SK-N-SH (cell line): Measurements from ENCODE around the gene PLEKHM2. TPM values are rescaled to one million over a fixed set of nuclear protein-coding genes. Genes with fewer than 3 reads are reported as not detected.

ENCODE experiments used
- CTCF ChIA-PET: fragments of 300-600, 350-600 bp; formaldehyde crosslinking; extraction: SDS; loops from one replicate; lab custom pipeline; 2021; lab: Yijun Ruan, JAX
- POLR2A ChIA-PET: fragments of 350-600 bp; sonication (Branson Sonifier 250); formaldehyde crosslinking; extraction: SDS; loops from one replicate; lab custom pipeline; 2020; ENCODE audit warnings: antibody characterized with exemption, inconsistent platforms; lab: Yijun Ruan, JAX
- DNase-seq: peaks from one replicate; pipeline ENCODE4 v3.0.0; 2012
- H2AFZ ChIP-seq: fragments of 200-600 bp; sonication (generic); 2 replicates; pipeline ENCODE4 v1.8.1; 2016; ENCODE audit warnings: antibody characterized with exemption, mild to moderate bottlenecking, low read depth
- H3F3A ChIP-seq: fragments of 200-600 bp; sonication (generic); replicated peaks from 2 replicates; pipeline ENCODE3; 2016; ENCODE audit warnings: antibody characterized with exemption, mild to moderate bottlenecking; ENCODE audit not compliant: insufficient read depth
- H3K27ac ChIP-seq, 2 experiments: fragments of 200-500 bp in 1 of 2; fragments of 200-600 bp in 1 of 2; sonication (Bioruptor generic) in 1 of 2; sonication (generic), shearing (Covaris generic) in 1 of 2; 2 replicates each; pipeline versions ENCODE4 v1.5.1 to v1.6.1; 2014 to 2016; ENCODE audit warnings: low read depth in 2 of 2, inconsistent platforms in 1 of 2, low read length in 1 of 2, mild to moderate bottlenecking in 1 of 2, mixed read lengths in 1 of 2
- H3K27me3 ChIP-seq: fragments of 200-600 bp; sonication (generic), shearing (Covaris generic); 2 replicates; pipeline ENCODE4 v1.6.1; 2016; ENCODE audit warnings: mixed run types; ENCODE audit not compliant: insufficient read depth
- H3K36me3 ChIP-seq, 2 experiments: fragments of 200-500 bp in 1 of 2; fragments of 200-600 bp in 1 of 2; sonication (Bioruptor generic) in 1 of 2; sonication (generic) in 1 of 2; replicated peaks in 1 of 2; 2 replicates each; pipeline versions ENCODE3 to v1.5.1; 2014 to 2016; ENCODE audit warnings: low read length in 1 of 2, mild to moderate bottlenecking in 1 of 2; ENCODE audit not compliant: insufficient read depth in 2 of 2, control insufficient read depth in 1 of 2
- H3K4me1 ChIP-seq, 2 experiments: fragments of 200-500 bp in 1 of 2; fragments of 200-600 bp in 1 of 2; sonication (Bioruptor generic) in 1 of 2; sonication (generic), shearing (Covaris generic) in 1 of 2; 2 replicates each; pipeline versions ENCODE4 v1.5.1 to v1.6.1; 2014 to 2016; ENCODE audit warnings: low read depth in 1 of 2, low read length in 1 of 2, mixed run types in 1 of 2; ENCODE audit not compliant: insufficient read depth in 2 of 2, control insufficient read depth in 1 of 2
- H3K4me2 ChIP-seq: fragments of 200-600 bp; sonication (generic), shearing (Covaris generic); 2 replicates; pipeline ENCODE4 v1.6.1; 2017; ENCODE audit warnings: mixed run types
- H3K4me3 ChIP-seq, 2 experiments: fragments of 200-500 bp in 1 of 2; fragments of 200-600 bp in 1 of 2; sonication (Bioruptor generic) in 1 of 2; sonication (generic), shearing (Covaris generic) in 1 of 2; 2 replicates each; pipeline versions ENCODE4 v1.5.1 to v1.8.1; 2014 to 2016; ENCODE audit warnings: low read depth in 2 of 2, inconsistent platforms in 1 of 2, low read length in 1 of 2, mild to moderate bottlenecking in 1 of 2, mixed read lengths in 1 of 2, moderate library complexity in 1 of 2
- H3K79me2 ChIP-seq: fragments of 200-600 bp; sonication (generic); 2 replicates; pipeline ENCODE4 v1.8.1; 2017; ENCODE audit warnings: mild to moderate bottlenecking; ENCODE audit not compliant: insufficient read depth
- H3K9ac ChIP-seq: fragments of 200-600 bp; sonication (generic); 2 replicates; pipeline ENCODE4 v1.6.1; 2017; ENCODE audit warnings: mixed run types
- H3K9me2 ChIP-seq: fragments of 200-600 bp; sonication (generic); 2 replicates; pipeline ENCODE4 v1.6.1; 2017; ENCODE audit warnings: mixed run types
- H3K9me3 ChIP-seq: fragments of 200-600 bp; sonication (generic); 2 replicates; pipeline ENCODE4 v1.6.1; 2017; ENCODE audit warnings: mixed run types, mild to moderate bottlenecking, moderate library complexity
- H4K20me1 ChIP-seq: fragments of 200-600 bp; sonication (generic); 2 replicates; pipeline ENCODE4 v1.6.1; 2017; ENCODE audit warnings: mild to moderate bottlenecking, mixed run types; ENCODE audit not compliant: insufficient read depth
- EZH2phosphoT487 ChIP-seq: fragments of 200-600 bp; sonication (generic); IDR thresholded peaks from 2 replicates; pipeline ENCODE4 v1.6.1; 2017; ENCODE audit warnings: low read depth, mixed run types, mild to moderate bottlenecking, antibody characterized with exemption, moderate library complexity, borderline replicate concordance
- FOSL2 ChIP-seq: IDR thresholded peaks from 2 replicates; pipeline ENCODE4 v1.4.0; 2012; ENCODE audit warnings: low read depth, mild to moderate bottlenecking, moderate library complexity, borderline replicate concordance
- GABPA ChIP-seq: IDR thresholded peaks from 2 replicates; pipeline ENCODE4 v1.4.0; 2012; ENCODE audit warnings: low read depth, mild to moderate bottlenecking
- GATA2 ChIP-seq: sonication (generic); formaldehyde crosslinking; IDR thresholded peaks from 2 replicates; pipeline ENCODE4 v1.5.0; 2020; ENCODE audit warnings: mild to moderate bottlenecking, missing genetic modification reagents
- NFIC ChIP-seq: IDR thresholded peaks from 2 replicates; pipeline ENCODE4 v1.4.0; 2012; ENCODE audit warnings: borderline replicate concordance
- POLR2AphosphoS5 ChIP-seq: IDR thresholded peaks from 2 replicates; pipeline ENCODE4 v1.6.1; 2012; ENCODE audit warnings: low read depth, low read length
- RCOR1 ChIP-seq: fragments of 150-350 bp; IDR thresholded peaks from 2 replicates; pipeline ENCODE4 v1.6.1; 2017; ENCODE audit warnings: antibody characterized with exemption, low read length
- TCF12 ChIP-seq: IDR thresholded peaks from 2 replicates; pipeline ENCODE4 v1.4.0; 2012
- TEAD4 ChIP-seq: IDR thresholded peaks from 2 replicates; pipeline ENCODE4 v1.4.0; 2012; ENCODE audit warnings: mild to moderate bottlenecking, borderline replicate concordance; ENCODE audit not compliant: insufficient read depth
- YY1 ChIP-seq: IDR thresholded peaks from 2 replicates; pipeline ENCODE4 v1.4.0; 2012; ENCODE audit warnings: low read depth, mild to moderate bottlenecking
- WGBS: methylation state at CpG from one replicate; pipeline ENCODE4 v1.1.6; 2017; ENCODE audit warnings: low lambda C conversion rate; 5-methylcytosine and 5-hydroxymethylcytosine counted together
- polyA plus RNA-seq, 3 experiments: library from polyadenylated mRNA; depleted of rRNA; stranded (reverse); fragments of >200 nt; gene quantifications; 2 replicates each; pipeline ENCODE4 v1.2.3, GENCODE V29; 2012
- TF ChIP-seq, protein P1 (sequence below): IDR thresholded peaks from 2 replicates; pipeline ENCODE4 v1.4.0; 2012; ENCODE audit warnings: low read depth, borderline replicate concordance
- TF ChIP-seq, protein P2 (sequence below): fragments of 150-350 bp; IDR thresholded peaks from 2 replicates; pipeline ENCODE4 v1.6.1; 2016; ENCODE audit warnings: mild to moderate bottlenecking, low read depth, low read length
- TF ChIP-seq, protein P3 (sequence below): IDR thresholded peaks from 2 replicates; pipeline ENCODE4 v1.4.0; 2012; ENCODE audit warnings: low read depth
- TF ChIP-seq, protein P4 (sequence below): fragments of 150-350 bp; IDR thresholded peaks from 2 replicates; pipeline ENCODE4 v1.6.1; 2017; ENCODE audit warnings: antibody characterized with exemption, low read length, low read depth, borderline replicate concordance
- TF ChIP-seq, protein P5 (sequence below): IDR thresholded peaks from 2 replicates; pipeline ENCODE4 v1.4.0; 2012; ENCODE audit warnings: low read depth, borderline replicate concordance

The PLEKHM2 gene
- polyA plus RNA-seq, 1 of the 3 experiments (the other 2 are of a cell fraction): 38.9 TPM

DNA sequence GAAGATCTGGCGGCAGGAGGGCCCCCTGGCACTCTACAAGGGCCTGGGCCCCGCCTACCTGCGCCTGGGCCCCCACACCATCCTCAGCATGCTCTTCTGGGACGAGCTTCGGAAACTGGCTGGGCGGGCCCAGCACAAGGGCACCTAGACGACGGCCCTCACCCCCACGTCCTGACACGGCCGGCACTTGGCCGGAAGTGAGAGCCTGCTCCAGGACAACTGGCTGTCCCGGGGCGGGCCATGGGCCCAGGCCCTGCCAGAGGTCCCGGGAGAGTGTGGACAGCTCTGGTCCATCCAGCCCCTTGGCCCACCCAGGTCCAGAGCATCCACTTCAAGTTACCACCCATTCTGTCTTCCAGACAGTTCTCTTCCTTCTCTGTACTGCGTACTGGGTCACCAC, 55.1 kb downstream of the PLEKHM2 start:
- ChIA-PET CTCF (interaction anchor here (0.9 to 2.9 kb wide), 7 partner anchors 9 to 255 kb away, joined by 3 to 10 read pairs (median 4); partner anchors contain the start of gene FBLIM1), POLR2A (interaction anchor here (0.7 to 1.5 kb wide), 2 partner anchors 16 to 18 kb away, joined by 3 to 5 read pairs; no protein-coding TSS in a partner anchor)
- Histone ChIP-seq H3K79me2 (no peaks in the 10 kb centered on the region), H3K27ac (peak overlapping the region in 1 of 2 experiments; percentile 79; a peak in 2 of 4 replicates), H3K4me1 (peaks cover 0 to 45% of the 10 kb centered on the region in 2 experiments; a peak in 1 of 4 replicates), H3K9me2 (no peaks in the 10 kb centered on the region), H3K4me2 (no peak overlapping the region), H3K36me3 (peaks cover 0 to 4% of the 10 kb centered on the region in 2 experiments), H3K27me3 (no peaks in the 10 kb centered on the region), H3K4me3 (no peak overlapping the region), H3F3A (no peaks in the 10 kb centered on the region), H4K20me1 (no peaks in the 10 kb centered on the region)
- 96% methylated on average over 11 of the region's 16 CpGs for WGBS
- DNase-seq: no peak
- TF ChIP-seq TEAD4 (no peak), RCOR1 (no peak), TCF12 (no peak), GABPA (no peak), NFIC (no peak), YY1 (no peak), EZH2phosphoT487 (no peak), POLR2AphosphoS5 (no peak), FOSL2 (no peak), GATA2 (CRISPR knock-in tag) (no peak)
- TF ChIP-seq, protein P1, sequence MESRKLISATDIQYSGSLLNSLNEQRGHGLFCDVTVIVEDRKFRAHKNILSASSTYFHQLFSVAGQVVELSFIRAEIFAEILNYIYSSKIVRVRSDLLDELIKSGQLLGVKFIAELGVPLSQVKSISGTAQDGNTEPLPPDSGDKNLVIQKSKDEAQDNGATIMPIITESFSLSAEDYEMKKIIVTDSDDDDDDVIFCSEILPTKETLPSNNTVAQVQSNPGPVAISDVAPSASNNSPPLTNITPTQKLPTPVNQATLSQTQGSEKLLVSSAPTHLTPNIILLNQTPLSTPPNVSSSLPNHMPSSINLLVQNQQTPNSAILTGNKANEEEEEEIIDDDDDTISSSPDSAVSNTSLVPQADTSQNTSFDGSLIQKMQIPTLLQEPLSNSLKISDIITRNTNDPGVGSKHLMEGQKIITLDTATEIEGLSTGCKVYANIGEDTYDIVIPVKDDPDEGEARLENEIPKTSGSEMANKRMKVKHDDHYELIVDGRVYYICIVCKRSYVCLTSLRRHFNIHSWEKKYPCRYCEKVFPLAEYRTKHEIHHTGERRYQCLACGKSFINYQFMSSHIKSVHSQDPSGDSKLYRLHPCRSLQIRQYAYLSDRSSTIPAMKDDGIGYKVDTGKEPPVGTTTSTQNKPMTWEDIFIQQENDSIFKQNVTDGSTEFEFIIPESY: no peak
- TF ChIP-seq, protein P2, sequence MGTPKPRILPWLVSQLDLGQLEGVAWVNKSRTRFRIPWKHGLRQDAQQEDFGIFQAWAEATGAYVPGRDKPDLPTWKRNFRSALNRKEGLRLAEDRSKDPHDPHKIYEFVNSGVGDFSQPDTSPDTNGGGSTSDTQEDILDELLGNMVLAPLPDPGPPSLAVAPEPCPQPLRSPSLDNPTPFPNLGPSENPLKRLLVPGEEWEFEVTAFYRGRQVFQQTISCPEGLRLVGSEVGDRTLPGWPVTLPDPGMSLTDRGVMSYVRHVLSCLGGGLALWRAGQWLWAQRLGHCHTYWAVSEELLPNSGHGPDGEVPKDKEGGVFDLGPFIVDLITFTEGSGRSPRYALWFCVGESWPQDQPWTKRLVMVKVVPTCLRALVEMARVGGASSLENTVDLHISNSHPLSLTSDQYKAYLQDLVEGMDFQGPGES: no peak
- TF ChIP-seq, protein P3, sequence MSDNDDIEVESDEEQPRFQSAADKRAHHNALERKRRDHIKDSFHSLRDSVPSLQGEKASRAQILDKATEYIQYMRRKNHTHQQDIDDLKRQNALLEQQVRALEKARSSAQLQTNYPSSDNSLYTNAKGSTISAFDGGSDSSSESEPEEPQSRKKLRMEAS: no peak
- TF ChIP-seq, protein P4, sequence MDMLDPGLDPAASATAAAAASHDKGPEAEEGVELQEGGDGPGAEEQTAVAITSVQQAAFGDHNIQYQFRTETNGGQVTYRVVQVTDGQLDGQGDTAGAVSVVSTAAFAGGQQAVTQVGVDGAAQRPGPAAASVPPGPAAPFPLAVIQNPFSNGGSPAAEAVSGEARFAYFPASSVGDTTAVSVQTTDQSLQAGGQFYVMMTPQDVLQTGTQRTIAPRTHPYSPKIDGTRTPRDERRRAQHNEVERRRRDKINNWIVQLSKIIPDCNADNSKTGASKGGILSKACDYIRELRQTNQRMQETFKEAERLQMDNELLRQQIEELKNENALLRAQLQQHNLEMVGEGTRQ: no peak
- TF ChIP-seq, protein P5, sequence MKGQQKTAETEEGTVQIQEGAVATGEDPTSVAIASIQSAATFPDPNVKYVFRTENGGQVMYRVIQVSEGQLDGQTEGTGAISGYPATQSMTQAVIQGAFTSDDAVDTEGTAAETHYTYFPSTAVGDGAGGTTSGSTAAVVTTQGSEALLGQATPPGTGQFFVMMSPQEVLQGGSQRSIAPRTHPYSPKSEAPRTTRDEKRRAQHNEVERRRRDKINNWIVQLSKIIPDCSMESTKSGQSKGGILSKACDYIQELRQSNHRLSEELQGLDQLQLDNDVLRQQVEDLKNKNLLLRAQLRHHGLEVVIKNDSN: no peak
- TF ChIP-seq, all 33 proteins: peak for 0
- no peaks in the 10 kb centered on the region for H3K9me3 ChIP-seq
- H2AFZ ChIP-seq: no peak overlapping the region
- no peak overlapping the region for H3K9ac ChIP-seq
